KOPT-K1 (cell line): Measurements from ENCODE around the gene DYSF.
"Not testable (repeated sequence)": the region's sequence is repeated elsewhere in the genome, so short reads cannot be mapped to it uniquely, and the experiment has no call there.

Source experiments
- H3K27ac ChIP-seq: fragments of 200-600 bp; sonication (generic); 2 replicates; pipeline ENCODE4 v1.5.1; 2016; ENCODE audit warnings: antibody characterized with exemption, mild to moderate bottlenecking, low read depth, low read length; ENCODE audit not compliant: poor library complexity, severe bottlenecking
- H3K36me3 ChIP-seq: fragments of 200-600 bp; sonication (generic); 2 replicates; pipeline ENCODE4 v1.5.1; 2017; ENCODE audit warnings: antibody characterized with exemption, mild to moderate bottlenecking, low read length, moderate library complexity; ENCODE audit not compliant: insufficient read depth
- H3K9me3 ChIP-seq: fragments of 200-600 bp; sonication (generic); 2 replicates; pipeline ENCODE4 v1.5.1; 2017; ENCODE audit warnings: antibody characterized with exemption, low read length, mild to moderate bottlenecking; ENCODE audit not compliant: insufficient read depth, poor library complexity, severe bottlenecking

DYSF gene

DNA sequence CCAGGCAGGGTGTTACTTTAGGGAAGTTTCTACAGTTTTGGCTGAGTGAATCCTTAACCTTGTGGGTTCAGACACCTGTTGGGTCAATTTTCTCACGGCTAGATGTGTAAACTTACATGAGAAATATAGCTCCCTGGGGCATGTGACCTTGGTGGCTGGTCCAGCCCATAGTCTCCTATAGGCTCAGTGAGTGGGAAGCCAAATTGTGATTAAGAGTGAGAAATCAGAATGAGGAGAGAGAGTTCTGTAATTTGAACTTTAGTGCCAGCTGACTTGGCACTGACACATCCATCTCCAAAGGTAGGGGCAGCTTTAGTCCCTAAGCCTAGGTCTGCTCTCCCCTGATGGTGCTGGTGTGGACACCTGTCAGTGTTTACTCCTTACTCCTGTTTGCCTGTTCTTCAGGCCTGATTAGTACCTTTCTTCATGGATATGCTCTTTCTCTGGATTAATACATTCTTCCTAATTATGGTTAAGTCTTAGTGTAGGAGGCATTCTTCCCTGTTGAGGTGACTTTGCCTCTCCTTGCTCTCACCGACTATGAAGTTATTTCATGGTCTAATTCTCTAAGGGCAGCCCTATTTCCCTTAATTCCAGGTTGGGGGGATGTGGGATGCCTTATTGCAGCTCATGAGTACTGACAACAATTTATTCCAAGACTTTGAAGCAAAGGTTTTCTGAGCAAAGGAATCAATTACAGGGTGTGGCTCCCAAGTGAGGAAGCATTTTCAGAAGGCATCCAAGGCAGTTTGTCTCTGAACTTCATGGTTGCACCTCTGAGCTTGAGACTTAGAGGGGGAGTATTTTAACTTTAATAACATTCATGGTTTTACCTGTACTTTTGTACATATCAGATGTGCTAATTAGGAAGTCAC, 177.3 kb downstream of the DYSF start:
- no peak overlapping the region for H3K27ac ChIP-seq
- no peaks in the 10 kb centered on the region for H3K9me3 ChIP-seq
- H3K36me3 ChIP-seq: no peaks in the 10 kb centered on the region

DNA sequence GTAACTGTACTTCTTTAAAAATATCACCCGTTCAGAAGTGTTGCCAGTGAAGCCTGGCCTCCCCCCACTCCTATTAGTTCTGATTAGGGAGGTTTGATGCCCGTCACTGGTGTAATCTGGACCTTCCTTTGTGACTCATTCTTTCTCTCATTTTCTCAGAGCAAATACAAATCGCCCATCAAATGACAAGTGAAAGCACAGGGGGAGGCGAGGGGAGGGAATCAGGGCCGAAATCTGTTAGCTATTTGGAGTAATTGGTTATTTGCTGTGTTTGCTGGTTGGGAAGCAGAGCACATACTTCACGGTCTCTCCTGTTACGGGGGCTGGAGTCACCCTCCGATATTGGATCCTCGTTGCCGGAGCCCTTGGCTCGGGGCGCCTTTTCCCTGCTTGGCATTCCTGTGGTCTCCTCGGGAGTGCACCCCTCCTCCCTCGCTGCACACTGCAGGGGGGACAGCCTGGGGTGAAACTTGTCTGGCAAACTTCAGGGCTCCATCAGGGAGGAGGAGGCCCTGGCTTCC, 178.1 kb downstream of the DYSF start:
- no peaks in the 10 kb centered on the region for H3K36me3 ChIP-seq
- H3K27ac ChIP-seq: no peak overlapping the region

DNA sequence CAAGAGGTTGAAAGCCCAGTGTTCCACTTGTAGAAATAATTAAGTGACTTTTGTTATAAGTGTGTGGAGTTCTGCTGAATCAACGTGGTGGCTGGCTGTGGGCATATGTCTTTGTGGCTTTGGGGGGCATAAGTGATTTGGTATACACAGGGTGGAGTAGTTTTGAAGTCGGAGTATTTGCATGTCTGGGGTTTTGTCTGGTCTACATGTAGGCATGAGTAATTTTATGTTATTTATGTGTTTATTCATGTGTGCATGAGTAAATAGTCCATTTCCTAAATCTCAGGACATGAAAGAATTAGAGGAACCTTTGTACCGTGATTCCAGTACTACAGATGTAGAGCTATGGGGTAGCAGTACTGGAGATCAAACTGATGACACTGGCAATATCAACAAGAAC, 179.7 kb downstream of the DYSF start:
- no peaks in the 10 kb centered on the region for H3K9me3 ChIP-seq
- H3K27ac ChIP-seq: no peak overlapping the region
- H3K36me3 ChIP-seq: no peaks in the 10 kb centered on the region

More for the DNA sequence above, 178.1 kb downstream of the DYSF start:
- H3K9me3 ChIP-seq: no peaks in the 10 kb centered on the region

DNA sequence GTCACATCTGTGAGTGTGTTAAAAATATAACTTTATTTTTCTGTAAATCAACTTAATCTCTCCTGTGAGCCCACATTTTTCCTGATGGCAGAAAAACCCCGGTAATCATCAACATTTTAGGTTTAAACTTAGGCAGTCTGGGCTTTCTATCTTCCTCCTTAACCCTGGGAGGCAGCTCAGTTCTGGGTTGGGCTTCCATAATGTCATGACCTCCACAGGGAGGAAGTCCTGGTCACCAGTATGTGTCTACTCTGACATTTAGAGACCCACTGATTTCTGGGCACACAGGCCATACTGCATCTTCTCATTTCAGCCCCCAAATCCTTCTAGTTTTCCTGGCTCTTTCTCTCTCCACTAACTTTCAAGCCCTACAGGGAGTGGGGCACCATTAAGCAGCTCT, 181.2 kb downstream of the DYSF start:
- no peaks in the 10 kb centered on the region for H3K36me3 ChIP-seq
- H3K9me3 ChIP-seq: no peaks in the 10 kb centered on the region
- no peak overlapping the region for H3K27ac ChIP-seq

DNA sequence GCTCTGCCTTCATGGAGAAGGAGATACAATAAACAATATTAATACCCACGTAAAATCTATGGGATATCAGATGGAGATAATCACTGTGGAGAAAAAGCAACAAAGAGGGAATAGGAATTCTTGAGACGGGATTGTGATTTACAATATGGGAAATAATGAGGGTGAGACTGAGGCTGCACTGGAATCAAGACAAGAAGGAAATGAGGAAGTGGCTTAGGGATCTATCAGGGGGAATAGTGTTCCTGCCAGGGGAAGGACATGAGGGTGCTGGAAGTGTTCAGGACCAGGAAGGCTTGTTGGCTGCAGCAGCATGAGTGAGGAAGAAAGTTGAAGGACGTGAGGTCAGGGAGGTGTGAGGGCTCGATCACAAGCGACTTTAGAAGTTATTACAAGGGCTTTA, 182.4 kb downstream of the DYSF start:
- Histone ChIP-seq H3K36me3 (no peaks in the 10 kb centered on the region), H3K27ac (no peak overlapping the region), H3K9me3 (no peaks in the 10 kb centered on the region)

DNA sequence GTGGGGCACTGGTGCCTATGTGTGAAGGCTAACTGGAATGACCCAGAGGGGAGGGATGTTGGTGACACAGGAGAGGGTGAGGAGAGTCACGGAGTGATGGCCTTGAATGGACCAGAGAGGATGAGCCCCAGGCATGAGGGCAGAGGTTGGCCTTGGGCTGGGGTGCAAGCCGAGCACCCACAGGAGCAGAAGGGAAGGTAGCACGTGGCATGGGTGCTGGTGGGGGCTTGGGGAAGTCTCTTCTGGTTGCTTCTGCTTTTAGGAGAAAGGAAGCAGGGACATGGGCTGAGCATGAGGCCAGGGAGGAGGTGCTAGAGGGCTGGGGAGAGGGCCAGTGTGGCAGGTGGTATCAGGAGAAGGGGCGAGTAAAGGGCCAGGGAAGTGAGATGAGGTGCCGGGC, 183.8 kb downstream of the DYSF start:
- Histone ChIP-seq H3K36me3 (no peaks in the 10 kb centered on the region), H3K27ac (no peak overlapping the region), H3K9me3 (no peaks in the 10 kb centered on the region)

DNA sequence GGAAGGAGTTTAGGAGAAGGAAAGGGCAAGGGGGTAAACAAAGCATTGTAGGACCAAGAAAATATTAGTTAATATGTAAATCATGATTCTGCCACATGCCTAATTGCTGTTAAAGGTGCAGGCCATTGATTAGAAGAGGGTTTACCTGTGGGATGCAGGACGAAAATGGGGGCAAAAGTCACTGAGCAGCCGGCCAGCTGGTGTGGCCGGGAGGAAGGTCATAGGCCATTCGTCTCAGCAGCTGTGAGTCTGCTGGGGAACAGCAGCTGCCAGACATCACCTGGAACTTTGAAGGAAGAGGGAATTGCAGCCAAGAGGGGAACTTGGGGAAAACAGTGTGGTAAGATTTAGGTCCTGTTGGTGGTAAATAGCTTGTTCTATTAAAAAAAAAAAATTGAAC, 184.4 kb downstream of the DYSF start:
- Histone ChIP-seq H3K36me3 (no peaks in the 10 kb centered on the region), H3K27ac (no peak overlapping the region), H3K9me3 (no peaks in the 10 kb centered on the region)

DNA sequence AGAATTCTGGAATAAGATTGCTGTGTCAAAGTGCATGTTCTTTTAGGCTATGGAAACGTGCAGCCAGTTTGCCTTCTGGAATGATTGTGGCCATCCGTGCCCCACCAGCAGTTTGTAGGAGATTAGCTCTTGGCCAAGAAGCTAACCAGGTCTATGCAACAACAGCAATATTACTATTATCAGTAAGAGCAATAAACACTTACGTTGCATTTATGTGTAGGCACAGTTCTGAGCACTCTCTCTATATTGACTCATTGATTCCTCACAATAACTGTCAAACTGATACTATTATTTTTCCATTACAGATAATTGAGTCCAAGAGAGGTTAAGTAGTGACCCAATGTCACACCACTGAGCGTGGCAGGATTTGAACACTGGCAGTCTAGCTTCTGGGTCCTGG, 186.4 kb downstream of the DYSF start:
- Histone ChIP-seq H3K9me3 (no peaks in the 10 kb centered on the region), H3K27ac (no peak overlapping the region), H3K36me3 (no peaks in the 10 kb centered on the region)

DNA sequence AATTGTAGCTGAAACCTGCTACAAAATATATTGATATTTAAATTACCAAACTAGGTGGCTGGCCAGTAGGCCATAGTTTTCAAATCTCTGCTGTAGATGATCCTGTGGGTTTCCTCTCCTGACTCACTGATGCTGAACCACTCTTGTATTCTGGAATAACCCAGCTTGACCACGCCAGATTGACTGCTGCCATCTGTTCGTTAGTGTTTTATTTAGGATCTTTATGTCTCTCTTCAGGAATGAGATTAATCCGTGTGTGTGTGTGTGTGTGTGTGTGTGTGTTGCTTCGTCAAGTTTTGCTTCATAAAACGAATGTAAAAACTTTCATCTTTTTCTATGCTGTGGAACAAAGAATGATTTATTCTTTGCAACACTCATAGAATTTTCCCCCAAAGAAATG, 187.1 kb downstream of the DYSF start:
- H3K9me3 ChIP-seq: no peaks in the 10 kb centered on the region
- no peak overlapping the region for H3K27ac ChIP-seq
- no peaks in the 10 kb centered on the region for H3K36me3 ChIP-seq

DNA sequence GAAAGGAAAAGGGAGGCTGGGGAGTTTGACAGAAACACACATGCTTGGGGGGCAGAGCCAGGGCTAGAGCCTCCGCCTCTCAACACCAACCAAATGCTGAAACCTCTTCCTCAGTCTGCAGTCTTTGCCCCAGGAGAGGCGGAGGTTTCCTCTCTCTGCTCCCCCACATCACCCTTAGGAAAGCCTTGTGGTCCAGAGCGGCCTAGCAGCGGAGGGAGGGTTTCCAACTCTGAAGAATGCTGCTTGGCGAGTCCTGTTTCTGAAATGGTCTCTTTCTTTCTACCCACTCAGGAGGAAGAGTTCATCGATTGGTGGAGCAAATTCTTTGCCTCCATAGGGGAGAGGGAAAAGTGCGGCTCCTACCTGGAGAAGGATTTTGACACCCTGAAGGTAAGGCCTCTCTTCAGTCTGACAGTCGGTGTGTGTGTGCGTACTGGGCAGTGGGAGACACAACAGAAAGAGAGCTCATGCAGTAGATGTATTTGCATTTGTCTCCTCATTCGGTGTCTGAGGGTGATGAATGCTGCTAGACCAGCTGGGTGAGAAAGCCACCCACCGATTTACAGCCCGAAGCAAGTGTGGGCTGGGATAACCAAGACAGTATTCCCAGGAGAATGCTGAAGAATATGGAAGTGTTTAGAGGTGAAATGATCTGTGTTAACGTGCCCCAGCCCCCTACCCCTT, 190.5 kb downstream of the DYSF start:
- H3K27ac ChIP-seq: no peak overlapping the region
- H3K9me3 ChIP-seq: no peaks in the 10 kb centered on the region
- H3K36me3 ChIP-seq: no peaks in the 10 kb centered on the region

DNA sequence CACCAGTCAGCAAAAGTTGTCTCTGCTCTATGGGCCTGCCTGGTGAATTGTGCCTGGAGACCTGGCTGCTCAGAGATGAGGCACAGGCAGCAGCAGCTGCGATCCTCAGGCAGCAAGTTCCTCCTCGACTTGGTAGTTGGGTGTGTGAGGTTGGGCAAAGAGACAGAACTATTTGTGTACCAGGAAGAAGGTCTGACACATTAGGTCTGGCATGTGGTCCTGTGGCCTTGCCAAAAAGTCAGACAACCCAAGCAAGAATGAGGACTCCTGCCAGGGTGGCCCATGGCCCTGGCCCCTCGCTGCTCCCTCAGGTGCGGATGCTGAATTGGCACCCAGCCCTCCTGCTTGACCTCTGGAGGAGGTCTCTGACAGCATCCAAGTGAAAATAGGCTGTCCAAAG, 192.7 kb downstream of the DYSF start:
- no peak overlapping the region for H3K27ac ChIP-seq
- no peaks in the 10 kb centered on the region for H3K36me3 ChIP-seq
- no peaks in the 10 kb centered on the region for H3K9me3 ChIP-seq

DNA sequence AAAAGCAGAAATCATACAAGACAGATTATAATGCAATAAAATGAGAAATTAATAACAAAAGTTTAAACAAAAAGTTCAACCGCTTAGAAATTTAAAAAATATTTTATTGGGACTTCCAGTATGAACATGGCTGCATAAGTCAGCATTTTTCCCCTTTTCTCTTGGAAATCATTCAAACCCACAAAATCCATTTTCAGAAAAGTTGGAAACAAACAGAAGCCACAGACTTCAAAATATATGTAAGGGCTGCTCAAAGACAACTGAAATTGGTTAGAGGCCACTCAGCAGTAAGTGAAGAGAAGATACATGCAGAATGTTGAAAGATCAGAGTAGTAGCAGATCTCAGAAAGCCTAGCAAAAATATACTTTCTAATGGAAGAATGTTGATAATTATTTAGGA, 194.0 kb downstream of the DYSF start:
- H3K27ac ChIP-seq: no peak overlapping the region
- H3K36me3 ChIP-seq: no peaks in the 10 kb centered on the region
- H3K9me3 ChIP-seq: no peaks in the 10 kb centered on the region

DNA sequence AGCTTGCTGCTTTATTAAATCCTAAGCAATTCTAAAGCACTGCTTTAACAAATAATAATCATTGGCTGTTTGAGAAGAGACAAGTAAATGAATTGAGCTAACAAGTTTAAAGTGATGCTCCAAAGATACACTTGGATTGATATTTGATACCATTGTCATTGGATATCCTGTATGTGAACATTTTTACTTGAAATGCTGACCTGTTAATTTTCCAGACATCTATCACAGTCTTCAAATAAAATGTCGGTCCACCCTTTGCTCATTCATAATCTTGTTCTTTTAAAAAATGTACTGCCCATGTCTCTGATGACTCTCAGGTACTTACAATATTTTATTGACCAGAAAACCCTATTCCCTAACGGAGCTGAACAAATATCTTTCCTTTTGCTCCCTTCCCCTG, 202.1 kb downstream of the DYSF start:
- Histone ChIP-seq H3K27ac (no peak overlapping the region), H3K36me3 (no peaks in the 10 kb centered on the region), H3K9me3 (peaks cover 24% of the 10 kb centered on the region)

DNA sequence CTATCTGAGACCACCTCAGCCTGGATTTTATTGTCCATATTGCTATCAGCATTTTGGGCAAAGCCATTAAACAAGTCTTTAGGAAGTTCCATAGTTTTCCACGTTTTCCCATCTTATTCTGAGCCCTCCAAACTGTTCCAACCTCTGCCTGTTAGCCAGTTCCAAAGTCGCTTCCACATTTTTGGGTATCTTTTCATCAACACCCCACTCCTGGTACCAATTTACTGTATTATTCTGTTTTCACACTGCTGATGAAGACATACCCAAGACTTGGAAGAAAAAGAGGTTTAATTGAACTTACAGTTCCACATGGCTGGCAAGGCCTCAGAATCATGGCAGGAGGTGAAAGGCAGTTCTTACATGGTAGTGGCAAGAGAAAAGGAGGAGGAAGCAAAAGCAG, 204.9 kb downstream of the DYSF start:
- H3K36me3 ChIP-seq: not testable (repeated sequence)

DNA sequence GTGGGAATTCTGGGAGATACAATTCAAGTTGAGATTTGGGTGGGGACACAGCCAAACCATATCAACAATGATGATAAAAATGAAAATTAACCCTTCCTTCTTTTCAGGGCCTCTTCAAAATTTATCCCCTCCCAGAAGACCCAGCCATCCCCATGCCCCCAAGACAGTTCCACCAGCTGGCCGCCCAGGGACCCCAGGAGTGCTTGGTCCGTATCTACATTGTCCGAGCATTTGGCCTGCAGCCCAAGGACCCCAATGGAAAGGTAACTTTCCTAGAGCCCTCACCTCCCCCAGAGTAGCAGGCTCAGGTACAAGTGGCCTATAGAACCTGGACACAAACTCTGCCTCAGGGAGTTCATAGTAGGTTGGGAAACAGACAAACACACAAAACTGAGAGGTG, 205.4 kb downstream of the DYSF start:
- Histone ChIP-seq H3K36me3 (no peaks in the 10 kb centered on the region), H3K9me3 (peaks cover 24% of the 10 kb centered on the region), H3K27ac (no peak overlapping the region)

More for the DNA sequence above, 204.9 kb downstream of the DYSF start:
- peaks cover 24% of the 10 kb centered on the region for H3K9me3 ChIP-seq
- H3K27ac ChIP-seq: not testable (repeated sequence)
